ENCODE data around the gene DIO1.

The DIO1 gene

DNA sequence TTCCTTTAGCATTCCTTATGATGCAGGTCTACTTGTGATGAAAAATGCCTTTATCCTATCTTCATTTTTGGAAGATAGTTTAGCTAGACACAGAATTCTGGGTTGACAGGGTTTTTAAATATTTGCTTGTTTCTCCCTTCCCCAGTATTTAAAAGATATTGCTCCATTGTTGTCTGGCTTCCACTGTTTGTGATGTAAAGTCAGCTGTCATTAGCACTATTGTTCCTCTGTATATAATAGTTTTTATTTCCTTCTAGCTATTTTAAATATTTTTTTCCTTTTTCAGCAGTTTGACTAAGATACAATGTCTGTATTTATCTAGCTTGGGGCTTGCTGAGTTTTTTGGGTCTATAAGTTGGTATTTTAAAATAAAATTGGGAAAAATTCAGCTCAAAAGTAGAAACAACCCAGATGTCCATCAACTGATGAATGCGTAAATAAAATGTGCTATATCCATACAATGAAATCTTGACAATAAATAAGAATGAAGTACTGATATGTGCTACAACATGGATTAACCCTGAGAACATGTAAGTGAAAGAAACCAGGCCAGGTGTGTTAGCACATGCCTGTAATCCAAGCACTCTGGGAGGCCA, 40.3 kb downstream of the DIO1 start:
- no peaks in the 10 kb centered on the region for H3K27me3 ChIP-seq (replicated peaks in 2 of 5; ENCODE audit: control insufficient read depth in 4 of 5, insufficient read depth in 5 of 5, low read length in 4 of 5)
- CTCF ChIA-PET = interaction anchor here (0.7 to 3.9 kb wide), 7 partner anchors 10 to 56 kb away, joined by 3 to 13 read pairs (median 5); partner anchors contain the start of genes IFT25 and LRRC42
- POLR2A ChIA-PET = no interaction called here

DNA sequence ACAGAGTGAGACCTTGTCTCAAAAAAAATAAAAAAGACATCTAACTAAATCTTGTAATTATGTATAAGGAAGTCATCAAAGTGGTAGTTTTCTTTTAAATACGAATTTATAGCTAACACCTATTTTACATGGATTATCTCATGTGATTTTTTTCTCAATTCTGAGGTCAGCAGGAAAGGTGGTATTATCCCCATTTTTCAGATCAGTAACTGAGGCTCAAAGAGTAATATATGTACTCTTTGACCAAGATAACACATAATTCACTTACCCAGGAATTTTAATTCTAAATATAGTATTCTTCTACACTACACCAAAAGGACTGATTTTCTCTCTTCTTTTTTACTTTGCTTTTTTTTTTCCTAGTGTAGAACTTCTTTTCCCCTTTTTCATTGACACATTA, 42.4 kb downstream of the DIO1 start:
- H3K36me3 ChIP-seq (ENCODE audit: control insufficient read depth in 4 of 4, insufficient read depth in 4 of 4, low read length in 3 of 4) = peaks cover 15 to 31% (median 22%) of the 10 kb centered on the region in 4 experiments
- peaks cover 0 to 1% (median 0%) of the 10 kb centered on the region in 4 experiments for H3K4me1 ChIP-seq (ENCODE audit: control extremely low read depth in 1 of 4, control insufficient read depth in 4 of 4, insufficient read depth in 4 of 4, low read length in 3 of 4)
- H3K27me3 ChIP-seq (replicated peaks in 2 of 5; ENCODE audit: control insufficient read depth in 4 of 5, insufficient read depth in 5 of 5, low read length in 4 of 5) = no peaks in the 10 kb centered on the region
- peaks cover 8 to 31% (median 11%) of the 10 kb centered on the region in 5 experiments for H3K9me3 ChIP-seq (ENCODE audit: control extremely low read depth in 1 of 5, control insufficient read depth in 4 of 5, insufficient read depth in 2 of 5, low read depth in 1 of 5, low read length in 4 of 5)
- H3K4me3 ChIP-seq (ENCODE audit: control insufficient read depth in 1 of 7, extremely low read depth in 1 of 7, insufficient read depth in 4 of 7, low read depth in 2 of 7, low read length in 6 of 7) = no peak overlapping the region
- DNase-seq = no peak
- WGBS (ENCODE audit: insufficient coverage) = no CpG with 5 or more reads among the region's 1 CpG
- POLR2A ChIA-PET = no interaction called here
- H3K27ac ChIP-seq (ENCODE audit: insufficient read depth in 1 of 2, low read depth in 1 of 2, low read length in 2 of 2, poor library complexity in 1 of 2, severe bottlenecking in 2 of 2) = no peak overlapping the region
- CTCF ChIA-PET = interaction anchor here (1.0 to 3.9 kb wide), 2 partner anchors 9 to 13 kb away, joined by 3 to 13 read pairs; partner anchors contain the start of genes IFT25 and LRRC42

More for the DNA sequence above, 40.3 kb downstream of the DIO1 start:
- Histone ChIP-seq H3K27ac (ENCODE audit: insufficient read depth in 1 of 2, low read depth in 1 of 2, low read length in 2 of 2, poor library complexity in 1 of 2, severe bottlenecking in 2 of 2) (no peak overlapping the region), H3K9me3 (ENCODE audit: control extremely low read depth in 1 of 5, control insufficient read depth in 4 of 5, insufficient read depth in 2 of 5, low read depth in 1 of 5, low read length in 4 of 5) (peaks cover 8 to 31% (median 11%) of the 10 kb centered on the region in 5 experiments), H3K4me1 (ENCODE audit: control extremely low read depth in 1 of 4, control insufficient read depth in 4 of 4, insufficient read depth in 4 of 4, low read length in 3 of 4) (peaks cover 0 to 2% (median 0%) of the 10 kb centered on the region in 4 experiments), H3K36me3 (ENCODE audit: control insufficient read depth in 4 of 4, insufficient read depth in 4 of 4, low read length in 3 of 4) (peaks cover 11 to 30% (median 22%) of the 10 kb centered on the region in 4 experiments), H3K4me3 (ENCODE audit: control insufficient read depth in 1 of 7, extremely low read depth in 1 of 7, insufficient read depth in 4 of 7, low read depth in 2 of 7, low read length in 6 of 7) (no peak overlapping the region)
- no CpG with 5 or more reads among the region's 1 CpG for WGBS (ENCODE audit: insufficient coverage)
- DNase-seq = peak in 2 of 3 donors; percentile 46 to 61

DNA sequence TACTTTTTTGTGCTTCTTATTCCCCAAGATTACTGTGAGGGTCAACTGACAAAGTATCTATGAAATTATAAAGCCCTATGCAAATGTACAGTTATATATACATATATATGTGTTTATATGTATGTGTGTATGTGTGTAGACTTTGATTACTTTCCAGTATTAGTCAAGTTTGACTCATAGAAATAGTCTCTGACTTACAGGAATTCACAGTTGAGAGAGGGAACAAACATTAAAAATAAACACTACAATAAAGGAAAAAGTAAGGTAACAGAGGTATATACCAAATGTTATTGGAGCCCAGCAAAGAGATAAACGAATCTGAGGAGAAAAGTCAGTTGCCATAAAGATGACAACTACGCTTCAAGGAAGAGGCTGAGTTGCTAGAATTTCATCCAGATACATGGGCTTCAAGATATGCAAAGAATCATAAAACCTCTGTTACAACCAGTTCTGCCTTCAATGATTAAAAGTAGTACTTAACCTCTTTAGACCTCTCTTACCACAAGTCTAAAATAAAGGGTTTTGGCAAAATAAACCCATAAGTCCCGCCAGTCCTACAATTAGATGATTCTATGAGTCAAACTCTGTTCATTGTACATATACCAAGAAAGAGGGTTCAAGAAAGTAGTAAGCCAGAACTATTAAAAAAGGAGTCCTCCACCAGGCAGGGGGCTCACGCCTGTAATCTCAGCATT, 44.3 kb downstream of the DIO1 start:
- Histone ChIP-seq H3K36me3 (ENCODE audit: control insufficient read depth in 4 of 4, insufficient read depth in 4 of 4, low read length in 3 of 4) (peaks cover 12 to 31% (median 18%) of the 10 kb centered on the region in 4 experiments), H3K27ac (ENCODE audit: insufficient read depth in 1 of 2, low read depth in 1 of 2, low read length in 2 of 2, poor library complexity in 1 of 2, severe bottlenecking in 2 of 2) (no peak overlapping the region), H3K27me3 (replicated peaks in 2 of 5; ENCODE audit: control insufficient read depth in 4 of 5, insufficient read depth in 5 of 5, low read length in 4 of 5) (no peaks in the 10 kb centered on the region), H3K4me1 (ENCODE audit: control extremely low read depth in 1 of 4, control insufficient read depth in 4 of 4, insufficient read depth in 4 of 4, low read length in 3 of 4) (peaks cover 0 to 2% (median 0%) of the 10 kb centered on the region in 4 experiments), H3K4me3 (ENCODE audit: control insufficient read depth in 1 of 7, extremely low read depth in 1 of 7, insufficient read depth in 4 of 7, low read depth in 2 of 7, low read length in 6 of 7) (no peak overlapping the region), H3K9me3 (ENCODE audit: control extremely low read depth in 1 of 5, control insufficient read depth in 4 of 5, insufficient read depth in 2 of 5, low read depth in 1 of 5, low read length in 4 of 5) (peaks cover 5 to 20% (median 8%) of the 10 kb centered on the region in 5 experiments)
- POLR2A ChIA-PET = no interaction called here
- CTCF ChIA-PET = no interaction called here
- DNase-seq = no peak
- WGBS (ENCODE audit: insufficient coverage) = 100% methylated on average over 2 of the region's 4 CpGs

DNA sequence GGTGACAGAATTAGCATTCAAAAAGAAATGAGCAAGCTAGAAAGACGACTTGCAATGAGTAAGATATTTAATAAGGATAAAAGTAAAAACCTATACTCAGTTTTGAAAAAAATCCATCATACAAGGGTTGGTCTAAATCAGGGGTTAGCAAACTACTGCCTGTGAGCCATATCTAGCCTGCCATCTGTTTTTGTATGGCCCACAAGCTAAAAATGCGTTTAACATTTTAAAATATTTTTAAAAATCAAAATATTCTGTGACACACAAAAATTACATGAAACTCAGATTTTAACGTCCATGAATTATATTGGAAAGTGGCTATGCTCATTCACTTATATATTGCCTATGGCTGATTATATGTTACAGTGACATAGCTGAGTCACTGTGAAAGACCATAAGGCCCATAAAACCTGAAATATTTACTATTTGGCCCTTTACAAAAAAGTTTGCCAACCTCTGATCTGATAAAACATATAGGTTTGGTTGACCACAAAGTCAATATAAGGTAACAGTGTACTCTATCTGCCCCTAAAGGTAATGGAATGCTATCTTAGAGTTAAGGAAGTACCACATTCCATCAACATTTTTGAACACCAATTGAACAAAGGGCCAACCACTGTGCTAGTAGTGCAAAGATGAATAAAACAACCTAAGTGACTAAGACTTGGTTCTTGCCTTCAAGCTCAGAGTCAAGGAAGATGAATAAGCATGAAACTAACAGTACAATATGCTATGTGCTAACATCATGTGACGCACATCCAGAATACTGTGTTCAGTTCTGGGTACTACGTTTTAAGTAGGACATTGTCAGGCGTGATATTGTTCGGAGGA, 48.4 kb downstream of the DIO1 start:
- whole genome bisulfite sequencing (ENCODE audit: insufficient coverage) = no CpG with 5 or more reads among the region's 7 CpGs
- peak in 2 of 3 donors; percentile 43 to 68 for DNase-seq
- Histone ChIP-seq H3K27me3 (replicated peaks in 2 of 5; ENCODE audit: control insufficient read depth in 4 of 5, insufficient read depth in 5 of 5, low read length in 4 of 5) (no peaks in the 10 kb centered on the region), H3K9me3 (ENCODE audit: control extremely low read depth in 1 of 5, control insufficient read depth in 4 of 5, insufficient read depth in 2 of 5, low read depth in 1 of 5, low read length in 4 of 5) (no peaks in the 10 kb centered on the region), H3K27ac (ENCODE audit: insufficient read depth in 1 of 2, low read depth in 1 of 2, low read length in 2 of 2, poor library complexity in 1 of 2, severe bottlenecking in 2 of 2) (no peak overlapping the region), H3K4me1 (ENCODE audit: control extremely low read depth in 1 of 4, control insufficient read depth in 4 of 4, insufficient read depth in 4 of 4, low read length in 3 of 4) (peaks cover 1 to 26% (median 18%) of the 10 kb centered on the region in 4 experiments), H3K36me3 (ENCODE audit: control insufficient read depth in 4 of 4, insufficient read depth in 4 of 4, low read length in 3 of 4) (peaks cover 0 to 18% (median 5%) of the 10 kb centered on the region in 4 experiments), H3K4me3 (ENCODE audit: control insufficient read depth in 1 of 7, extremely low read depth in 1 of 7, insufficient read depth in 4 of 7, low read depth in 2 of 7, low read length in 6 of 7) (no peak overlapping the region)
- ChIA-PET POLR2A (no interaction called here), CTCF (interaction anchor here (0.9 to 1.4 kb wide), 5 partner anchors 10 to 64 kb away, joined by 3 to 6 read pairs (median 4); no protein-coding TSS in a partner anchor)

DNA sequence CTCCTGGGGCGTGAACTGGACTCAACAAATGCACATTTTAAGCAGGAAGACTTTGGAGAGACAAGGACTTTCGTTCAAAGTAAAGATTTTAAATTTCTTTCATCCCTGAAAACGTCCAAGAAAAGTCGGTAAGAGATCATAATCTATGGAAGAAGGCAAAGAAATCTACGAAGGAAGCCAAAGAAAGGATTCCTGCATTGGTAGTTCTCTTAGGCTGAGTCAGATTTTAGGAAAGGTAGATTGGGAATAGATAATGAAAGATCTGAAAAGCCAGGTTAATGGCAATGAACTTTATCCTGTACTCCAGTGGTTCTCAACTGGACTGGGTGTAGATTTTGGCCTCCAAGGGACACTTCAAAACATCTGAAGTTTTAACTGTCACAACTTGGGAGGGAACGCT, 49.1 kb downstream of the DIO1 start:
- H3K9me3 ChIP-seq (ENCODE audit: control extremely low read depth in 1 of 5, control insufficient read depth in 4 of 5, insufficient read depth in 2 of 5, low read depth in 1 of 5, low read length in 4 of 5) = no peaks in the 10 kb centered on the region
- peaks cover 1 to 28% (median 20%) of the 10 kb centered on the region in 4 experiments for H3K4me1 ChIP-seq (ENCODE audit: control extremely low read depth in 1 of 4, control insufficient read depth in 4 of 4, insufficient read depth in 4 of 4, low read length in 3 of 4)
- POLR2A ChIA-PET = no interaction called here
- no peak overlapping the region for H3K4me3 ChIP-seq (ENCODE audit: control insufficient read depth in 1 of 7, extremely low read depth in 1 of 7, insufficient read depth in 4 of 7, low read depth in 2 of 7, low read length in 6 of 7)
- peaks cover 0 to 15% (median 3%) of the 10 kb centered on the region in 4 experiments for H3K36me3 ChIP-seq (ENCODE audit: control insufficient read depth in 4 of 4, insufficient read depth in 4 of 4, low read length in 3 of 4)
- peak overlapping the region in 1 of 2 experiments; percentile 91 for H3K27ac ChIP-seq (ENCODE audit: insufficient read depth in 1 of 2, low read depth in 1 of 2, low read length in 2 of 2, poor library complexity in 1 of 2, severe bottlenecking in 2 of 2)
- H3K27me3 ChIP-seq (replicated peaks in 2 of 5; ENCODE audit: control insufficient read depth in 4 of 5, insufficient read depth in 5 of 5, low read length in 4 of 5) = no peaks in the 10 kb centered on the region
- no peak for DNase-seq
- CTCF ChIA-PET = no interaction called here
- 100% methylated on average over 5 of the region's 6 CpGs for WGBS (ENCODE audit: insufficient coverage)

DNA sequence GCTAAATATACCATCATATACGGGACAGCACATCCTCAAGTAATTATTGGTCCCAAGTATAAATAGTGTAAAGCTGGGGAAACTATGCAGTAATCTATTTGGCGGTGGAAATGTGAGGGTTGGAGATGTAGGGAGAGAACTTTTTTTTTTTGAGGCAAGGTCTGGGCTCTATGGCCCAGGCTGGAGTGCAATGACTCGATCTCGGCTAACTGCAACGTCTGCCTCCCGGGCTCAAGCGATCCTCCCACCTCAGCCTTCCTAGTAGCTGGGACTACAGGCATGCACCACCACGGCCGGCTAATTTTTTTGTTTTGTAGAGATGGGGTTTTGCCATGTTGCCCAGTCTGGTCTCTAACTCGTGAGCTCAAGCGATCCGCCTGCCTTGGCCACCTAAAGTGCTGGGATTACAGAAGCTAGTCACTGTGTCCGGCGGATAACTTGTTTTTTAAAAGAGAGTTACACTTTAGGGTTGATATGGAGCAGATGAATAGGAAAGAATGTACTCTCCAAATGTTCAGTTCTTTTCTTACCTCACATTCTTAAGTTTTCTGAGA, 49.6 kb downstream of the DIO1 start:
- H3K27ac ChIP-seq (ENCODE audit: insufficient read depth in 1 of 2, low read depth in 1 of 2, low read length in 2 of 2, poor library complexity in 1 of 2, severe bottlenecking in 2 of 2) = peak overlapping the region in 1 of 2 experiments; percentile 91
- no peak for DNase-seq
- H3K36me3 ChIP-seq (ENCODE audit: control insufficient read depth in 4 of 4, insufficient read depth in 4 of 4, low read length in 3 of 4) = peaks cover 0 to 11% (median 2%) of the 10 kb centered on the region in 4 experiments
- no peak overlapping the region for H3K4me3 ChIP-seq (ENCODE audit: control insufficient read depth in 1 of 7, extremely low read depth in 1 of 7, insufficient read depth in 4 of 7, low read depth in 2 of 7, low read length in 6 of 7)
- ChIA-PET POLR2A (no interaction called here), CTCF (interaction anchor here (1.0 to 3.0 kb wide), 3 partner anchors 27 to 64 kb away, joined by 3 to 14 read pairs (median 3); no protein-coding TSS in a partner anchor)
- no peaks in the 10 kb centered on the region for H3K27me3 ChIP-seq (replicated peaks in 2 of 5; ENCODE audit: control insufficient read depth in 4 of 5, insufficient read depth in 5 of 5, low read length in 4 of 5)
- no peaks in the 10 kb centered on the region for H3K9me3 ChIP-seq (ENCODE audit: control extremely low read depth in 1 of 5, control insufficient read depth in 4 of 5, insufficient read depth in 2 of 5, low read depth in 1 of 5, low read length in 4 of 5)
- WGBS (ENCODE audit: insufficient coverage) = 100% methylated on average over 5 of the region's 14 CpGs
- peaks cover 1 to 28% (median 20%) of the 10 kb centered on the region in 4 experiments for H3K4me1 ChIP-seq (ENCODE audit: control extremely low read depth in 1 of 4, control insufficient read depth in 4 of 4, insufficient read depth in 4 of 4, low read length in 3 of 4)
